Measurements from ENCODE around the gene EXOC5.

Gene EXOC5, protein sequence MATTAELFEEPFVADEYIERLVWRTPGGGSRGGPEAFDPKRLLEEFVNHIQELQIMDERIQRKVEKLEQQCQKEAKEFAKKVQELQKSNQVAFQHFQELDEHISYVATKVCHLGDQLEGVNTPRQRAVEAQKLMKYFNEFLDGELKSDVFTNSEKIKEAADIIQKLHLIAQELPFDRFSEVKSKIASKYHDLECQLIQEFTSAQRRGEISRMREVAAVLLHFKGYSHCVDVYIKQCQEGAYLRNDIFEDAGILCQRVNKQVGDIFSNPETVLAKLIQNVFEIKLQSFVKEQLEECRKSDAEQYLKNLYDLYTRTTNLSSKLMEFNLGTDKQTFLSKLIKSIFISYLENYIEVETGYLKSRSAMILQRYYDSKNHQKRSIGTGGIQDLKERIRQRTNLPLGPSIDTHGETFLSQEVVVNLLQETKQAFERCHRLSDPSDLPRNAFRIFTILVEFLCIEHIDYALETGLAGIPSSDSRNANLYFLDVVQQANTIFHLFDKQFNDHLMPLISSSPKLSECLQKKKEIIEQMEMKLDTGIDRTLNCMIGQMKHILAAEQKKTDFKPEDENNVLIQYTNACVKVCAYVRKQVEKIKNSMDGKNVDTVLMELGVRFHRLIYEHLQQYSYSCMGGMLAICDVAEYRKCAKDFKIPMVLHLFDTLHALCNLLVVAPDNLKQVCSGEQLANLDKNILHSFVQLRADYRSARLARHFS

DNA sequence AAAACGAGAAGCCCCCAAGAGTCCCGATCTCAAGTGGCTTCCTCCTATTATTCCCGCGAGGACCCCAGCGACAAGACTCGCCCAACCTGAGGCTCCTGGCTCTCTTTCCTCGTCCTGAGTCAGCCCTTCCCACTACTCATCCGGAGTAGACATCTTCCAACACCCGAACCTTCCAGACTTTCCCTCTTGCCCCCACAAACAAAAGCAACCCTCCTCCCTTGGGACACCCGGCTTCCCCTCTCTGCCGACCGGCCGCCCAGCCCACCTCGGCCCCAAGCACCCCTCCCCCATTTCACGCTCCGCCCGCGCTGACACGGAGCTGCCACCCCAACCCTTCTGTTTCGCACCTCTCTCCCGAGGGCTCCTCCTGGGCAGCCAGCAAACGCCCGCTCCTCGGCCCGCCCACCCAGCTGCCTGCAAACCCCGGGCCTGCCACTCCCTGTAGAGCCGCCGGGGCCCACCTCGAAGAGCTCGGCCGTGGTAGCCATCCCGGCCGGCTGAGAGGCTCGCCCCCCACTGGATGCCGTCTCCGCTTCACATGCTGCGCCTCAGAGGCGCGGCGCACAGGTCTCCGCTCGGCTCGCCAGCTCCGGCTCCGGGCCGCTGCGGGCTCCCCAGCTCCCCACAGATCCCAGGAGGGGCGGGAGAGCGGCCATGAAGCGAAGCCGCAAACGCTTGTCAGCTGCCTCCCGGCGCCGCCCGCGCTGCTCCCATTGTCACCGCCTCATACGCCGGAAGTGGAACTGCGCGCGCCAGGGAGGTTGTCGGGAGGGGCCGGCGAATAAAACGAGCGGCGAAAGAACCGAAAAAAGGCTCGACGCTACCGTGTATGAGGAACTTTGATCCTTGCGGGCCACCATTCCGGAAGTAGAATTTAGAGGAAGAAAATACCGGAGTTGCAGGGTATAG lies at the start of gene EXOC5, which contains the start of gene AP5M1:
TSS of gene EXOC5 (minus strand) at position 745 of the 909 bp plus-strand sequence. CDS start at position 488, 257 bp downstream.
TSS of gene AP5M1 (plus strand) at position 811 of the 909 bp plus-strand sequence. CDS start 344 bp downstream, outside the sequence.
- DNase-seq (ENCODE audit: low read depth): peak; percentile 93
- TF ChIP-seq, protein P1, sequence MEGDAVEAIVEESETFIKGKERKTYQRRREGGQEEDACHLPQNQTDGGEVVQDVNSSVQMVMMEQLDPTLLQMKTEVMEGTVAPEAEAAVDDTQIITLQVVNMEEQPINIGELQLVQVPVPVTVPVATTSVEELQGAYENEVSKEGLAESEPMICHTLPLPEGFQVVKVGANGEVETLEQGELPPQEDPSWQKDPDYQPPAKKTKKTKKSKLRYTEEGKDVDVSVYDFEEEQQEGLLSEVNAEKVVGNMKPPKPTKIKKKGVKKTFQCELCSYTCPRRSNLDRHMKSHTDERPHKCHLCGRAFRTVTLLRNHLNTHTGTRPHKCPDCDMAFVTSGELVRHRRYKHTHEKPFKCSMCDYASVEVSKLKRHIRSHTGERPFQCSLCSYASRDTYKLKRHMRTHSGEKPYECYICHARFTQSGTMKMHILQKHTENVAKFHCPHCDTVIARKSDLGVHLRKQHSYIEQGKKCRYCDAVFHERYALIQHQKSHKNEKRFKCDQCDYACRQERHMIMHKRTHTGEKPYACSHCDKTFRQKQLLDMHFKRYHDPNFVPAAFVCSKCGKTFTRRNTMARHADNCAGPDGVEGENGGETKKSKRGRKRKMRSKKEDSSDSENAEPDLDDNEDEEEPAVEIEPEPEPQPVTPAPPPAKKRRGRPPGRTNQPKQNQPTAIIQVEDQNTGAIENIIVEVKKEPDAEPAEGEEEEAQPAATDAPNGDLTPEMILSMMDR (IDR thresholded peaks at IDR 0.05; ENCODE audit: low read length, missing control alignments): no peak
- H3K4me3 ChIP-seq (replicated peaks; ENCODE audit: low read depth, low read length): peak within 1 kb of the TSS; percentile 95

DNA sequence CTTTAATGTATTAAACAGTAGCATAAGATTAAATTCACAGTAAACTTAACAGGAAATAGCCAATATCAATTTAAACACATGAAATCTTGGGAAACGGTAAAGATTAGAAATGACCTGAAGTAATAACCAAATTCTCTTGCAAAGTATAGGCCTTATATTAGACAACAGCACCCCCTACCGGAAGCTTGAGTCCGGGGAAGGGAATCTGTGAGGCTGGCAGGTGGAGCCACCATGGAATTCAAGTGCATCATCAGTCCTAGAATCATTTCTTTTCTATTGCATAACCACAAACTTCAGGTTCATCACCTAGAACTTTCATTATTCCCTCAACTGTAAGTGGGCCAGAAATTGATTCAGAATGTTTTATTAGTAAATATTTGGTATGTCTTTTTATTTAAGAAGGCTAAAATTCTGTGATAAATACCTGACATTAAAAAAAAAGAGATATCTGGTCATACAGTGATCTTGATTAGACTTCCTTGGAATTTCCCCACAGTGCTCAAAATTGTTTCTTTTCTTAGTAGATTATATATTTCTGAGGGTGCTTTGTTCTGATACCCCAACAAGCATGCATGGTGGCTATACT lies 48.6 kb upstream of the EXOC5 start:
- no peak overlapping the region for H3K4me3 ChIP-seq (replicated peaks; ENCODE audit: low read depth, low read length)
- TF ChIP-seq, protein P1 (IDR thresholded peaks at IDR 0.05; ENCODE audit: low read length, missing control alignments): peak; percentile 90
- peak; percentile 86 for DNase-seq (ENCODE audit: low read depth)

DNA sequence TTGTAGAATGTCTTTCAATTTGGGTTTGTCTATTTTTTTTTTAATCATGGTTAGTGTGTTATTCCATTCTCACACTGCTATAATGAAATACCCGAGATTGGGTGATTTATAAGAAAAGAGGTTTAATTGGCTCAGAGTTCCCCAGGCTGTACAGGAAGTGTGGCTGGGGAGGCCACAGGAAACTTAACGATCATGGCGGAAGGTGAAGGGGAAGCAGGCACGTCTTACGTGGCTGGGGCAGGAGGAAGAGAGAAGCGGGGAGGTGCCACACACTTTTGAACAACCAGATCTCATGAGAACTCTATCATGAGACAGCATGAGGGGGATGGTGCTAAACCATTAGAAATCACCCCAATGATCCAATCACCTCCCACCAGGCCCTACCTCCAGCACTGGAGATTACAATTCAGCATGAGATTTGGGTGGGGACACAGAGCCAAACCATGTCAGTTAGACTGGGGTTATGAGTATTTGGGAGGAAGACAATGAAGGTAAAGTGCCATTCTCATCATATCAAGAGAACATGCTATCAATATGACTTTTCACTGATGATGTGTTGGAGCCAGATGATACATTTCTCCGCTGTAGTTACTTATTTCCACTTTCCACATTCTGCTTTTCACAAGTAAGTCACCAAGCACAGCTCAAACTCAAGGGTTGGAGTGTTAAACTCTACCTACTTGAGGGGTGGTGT lies 45.8 kb upstream of the EXOC5 start:
- no peak for DNase-seq (ENCODE audit: low read depth)
- no peak overlapping the region for H3K4me3 ChIP-seq (replicated peaks; ENCODE audit: low read depth, low read length)
- TF ChIP-seq, protein P1 (IDR thresholded peaks at IDR 0.05; ENCODE audit: low read length, missing control alignments): no peak

DNA sequence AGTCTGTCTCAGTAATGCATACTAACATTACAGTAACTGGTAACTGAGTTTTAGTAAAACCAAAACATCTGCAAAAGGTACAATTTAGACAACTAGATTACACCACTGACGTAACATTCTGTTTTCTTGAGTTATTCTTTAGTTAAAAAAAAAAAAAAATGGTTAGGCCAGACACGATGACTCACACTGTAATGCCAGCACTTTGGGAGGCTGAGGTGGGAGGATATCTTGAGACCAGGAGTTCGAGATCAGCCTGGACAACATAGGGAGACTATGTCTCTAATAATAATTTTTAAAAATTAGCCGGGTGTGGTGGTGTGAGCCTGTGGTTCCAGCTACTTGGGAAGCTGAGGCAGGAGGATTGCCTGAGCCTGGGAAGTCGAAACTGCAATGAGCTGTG lies 34.2 kb upstream of the EXOC5 start:
- TF ChIP-seq, protein P1 (IDR thresholded peaks at IDR 0.05; ENCODE audit: low read length, missing control alignments): no peak
- H3K4me3 ChIP-seq (replicated peaks; ENCODE audit: low read depth, low read length): no peak overlapping the region
- peak; percentile 32 for DNase-seq (ENCODE audit: low read depth)

DNA sequence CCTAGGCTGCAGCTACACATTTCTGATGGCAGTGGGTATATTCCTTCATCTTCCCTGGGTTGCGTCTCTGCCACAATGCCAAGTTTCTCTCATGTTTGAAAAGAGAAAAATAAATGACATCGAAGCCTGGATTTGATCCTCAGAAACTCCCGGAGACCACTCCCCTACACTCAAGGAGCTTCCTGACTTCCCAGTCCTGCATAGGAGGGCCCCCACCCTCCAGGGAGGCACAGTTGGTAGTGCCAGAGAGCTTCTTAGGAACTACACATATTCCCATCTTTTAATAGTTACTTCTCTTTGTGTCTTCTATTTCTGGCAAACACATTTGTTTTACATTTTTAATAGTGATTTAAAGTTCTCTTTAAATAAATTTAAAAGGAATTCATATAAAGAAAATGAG lies 30.8 kb upstream of the EXOC5 start:
- H3K4me3 ChIP-seq (replicated peaks; ENCODE audit: low read depth, low read length): no peak overlapping the region
- TF ChIP-seq, protein P1 (IDR thresholded peaks at IDR 0.05; ENCODE audit: low read length, missing control alignments): no peak
- DNase-seq (ENCODE audit: low read depth): no peak

DNA sequence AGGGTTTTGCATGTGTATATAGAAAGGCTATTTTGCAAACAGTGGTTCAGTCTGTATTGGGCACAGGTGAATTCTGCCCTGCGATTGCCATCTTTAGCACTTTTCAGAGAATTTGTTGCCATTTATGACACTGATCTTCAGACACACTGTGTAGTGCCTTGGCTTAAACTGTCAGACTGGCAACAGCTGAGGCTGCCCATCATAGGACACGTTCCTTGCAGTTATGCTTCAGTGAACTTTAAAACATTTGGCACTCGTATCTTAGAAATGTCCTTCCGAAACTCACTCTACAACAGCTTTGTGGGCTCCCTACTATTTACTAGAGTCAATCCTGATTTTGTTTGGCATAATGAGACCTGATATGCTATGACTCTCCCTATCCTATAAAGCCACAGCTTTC lies 29.1 kb upstream of the EXOC5 start:
- H3K4me3 ChIP-seq (replicated peaks; ENCODE audit: low read depth, low read length): no peak overlapping the region
- TF ChIP-seq, protein P1 (IDR thresholded peaks at IDR 0.05; ENCODE audit: low read length, missing control alignments): no peak
- DNase-seq (ENCODE audit: low read depth): no peak

All from fibroblast of pulmonary artery (primary cell).